Stimulated activated CD8-positive, alpha-beta memory T cell treated with anti-CD3 and anti-CD28 coated beads, Interleukin-15, amount 100 ng/mL, for 1 hour (primary cell): Measurements from ENCODE around the gene DISP2.

ENCODE experiments used
- DNase-seq: peaks from one replicate; pipeline ENCODE4 v3.0.0-alpha.2; 2020; ENCODE audit warnings: low read depth

DISP2 gene

GRCh38 chr15:40424483-40425115 lies 66.6 kb downstream of the DISP2 start:
- no peak for DNase-seq

GRCh38 chr15:40425681-40426080 lies 67.7 kb downstream of the DISP2 start:
- no peak for DNase-seq

DNA sequence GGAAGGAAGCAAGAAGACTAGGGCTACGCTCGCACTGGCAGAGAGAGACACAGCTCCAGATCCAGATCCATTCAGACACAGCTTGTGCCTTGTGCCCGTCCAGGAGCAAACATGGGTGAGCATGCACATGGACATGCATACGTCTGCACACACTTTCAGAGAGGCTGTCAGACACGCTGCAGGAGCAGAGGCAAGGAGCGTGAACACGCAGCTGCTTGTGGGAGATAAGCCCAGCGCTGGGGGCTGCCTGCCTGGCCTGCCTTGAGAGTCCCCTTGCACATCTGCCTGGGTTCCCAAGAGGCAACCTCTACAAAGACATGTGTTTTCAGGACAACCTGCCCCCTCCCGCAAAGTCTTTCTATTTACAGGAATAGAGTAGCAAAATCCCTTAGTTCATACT lies 69.2 kb downstream of the DISP2 start:
- DNase-seq, result no peak

DNA sequence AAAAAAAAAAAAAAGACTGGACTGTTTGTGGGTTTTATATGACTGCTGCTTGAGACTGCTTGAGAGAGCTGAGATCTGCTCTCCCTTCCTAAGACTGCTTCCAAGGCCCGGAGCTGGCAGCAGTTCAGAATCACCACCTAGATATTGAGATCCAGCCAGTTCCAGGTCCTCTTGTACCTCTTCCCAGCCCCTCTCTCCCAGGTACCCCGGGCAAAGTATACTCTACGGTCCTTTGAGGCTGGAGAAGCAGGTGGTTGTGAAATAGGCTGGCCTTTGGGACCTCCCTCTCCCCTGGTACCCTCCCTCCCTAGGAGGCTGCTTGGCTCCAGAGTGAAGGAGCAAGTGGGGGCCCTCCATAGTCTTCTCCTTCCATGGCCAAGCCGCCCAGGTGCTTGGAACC lies 70.2 kb downstream of the DISP2 start:
- no peak for DNase-seq
